Femur (tissue), 1 donor: ENCODE measurements around the gene SAP30BP.

ENCODE experiments used
- DNase-seq: peaks from one replicate; pipeline ENCODE4 v3.0.0-alpha.2; 2017

The SAP30BP gene

DNA sequence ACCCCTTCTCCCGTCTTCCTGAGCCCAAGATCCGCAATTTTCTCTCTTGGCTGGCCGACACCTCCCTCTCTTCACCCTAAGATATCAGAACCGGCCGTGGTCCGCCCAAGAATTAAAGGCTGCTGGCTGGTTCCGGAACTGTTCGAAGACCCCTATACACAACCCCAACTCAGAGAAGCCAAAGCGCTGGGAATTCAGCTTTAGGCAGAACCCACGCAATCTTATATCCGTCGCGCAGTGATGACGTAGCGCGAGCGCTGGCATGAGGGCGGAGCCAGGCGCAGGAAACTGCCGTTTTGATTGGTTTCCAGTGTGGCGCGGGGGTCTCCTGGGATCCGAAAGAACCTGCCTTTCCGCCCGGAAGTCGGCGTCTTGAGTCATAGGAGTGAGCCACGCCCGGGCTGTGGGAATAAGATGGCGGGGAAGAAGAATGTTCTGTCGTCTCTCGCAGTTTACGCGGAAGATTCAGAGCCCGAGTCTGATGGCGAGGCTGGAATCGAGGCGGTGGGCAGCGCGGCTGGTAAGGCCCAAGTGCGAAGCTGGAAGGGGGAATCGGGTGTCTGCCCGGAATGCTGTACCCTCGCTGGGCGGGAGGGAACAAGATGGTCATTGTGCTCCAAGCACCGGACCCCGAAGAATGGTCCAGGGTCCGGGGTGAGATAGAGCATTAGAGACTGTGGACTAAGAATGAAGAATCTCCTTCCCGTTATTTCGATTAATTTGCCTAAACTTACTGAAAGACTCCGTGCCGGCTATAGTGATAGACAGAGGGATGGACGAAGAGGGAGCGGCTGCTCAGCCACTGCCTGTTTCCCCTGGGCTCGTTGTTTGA is at the start of gene SAP30BP, which contains the start of gene RECQL5:
Gene SAP30BP (plus strand): TSS at position 380 of the 832 bp plus-strand sequence. CDS start 35 bp downstream, at position 415.
Gene RECQL5 (minus strand): TSS at position 196 of the 832 bp plus-strand sequence. CDS start 597 bp downstream, outside the sequence.
- DNase-seq: peak; percentile 98

DNA sequence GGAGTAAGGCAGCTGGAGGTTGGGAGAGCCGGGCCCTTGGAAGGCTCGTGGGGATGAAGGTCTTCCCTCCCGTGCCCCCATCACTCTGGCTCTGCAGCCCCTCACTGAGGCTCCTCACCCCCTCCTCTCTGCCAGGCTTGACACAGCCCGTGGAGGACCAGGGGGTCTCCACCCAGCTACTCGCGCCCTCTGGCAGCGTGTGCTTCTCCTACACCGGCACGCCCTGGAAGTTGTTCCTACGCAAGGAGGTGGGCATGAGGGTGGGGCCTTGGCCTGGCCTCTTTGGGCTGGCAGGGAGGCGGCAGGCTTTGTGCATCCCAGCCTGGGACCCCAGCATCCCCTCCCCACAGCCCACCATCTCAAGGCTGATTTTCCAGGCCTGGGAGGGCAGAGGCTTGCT is 49.5 kb upstream of the SAP30BP start:
- no peak for DNase-seq

DNA sequence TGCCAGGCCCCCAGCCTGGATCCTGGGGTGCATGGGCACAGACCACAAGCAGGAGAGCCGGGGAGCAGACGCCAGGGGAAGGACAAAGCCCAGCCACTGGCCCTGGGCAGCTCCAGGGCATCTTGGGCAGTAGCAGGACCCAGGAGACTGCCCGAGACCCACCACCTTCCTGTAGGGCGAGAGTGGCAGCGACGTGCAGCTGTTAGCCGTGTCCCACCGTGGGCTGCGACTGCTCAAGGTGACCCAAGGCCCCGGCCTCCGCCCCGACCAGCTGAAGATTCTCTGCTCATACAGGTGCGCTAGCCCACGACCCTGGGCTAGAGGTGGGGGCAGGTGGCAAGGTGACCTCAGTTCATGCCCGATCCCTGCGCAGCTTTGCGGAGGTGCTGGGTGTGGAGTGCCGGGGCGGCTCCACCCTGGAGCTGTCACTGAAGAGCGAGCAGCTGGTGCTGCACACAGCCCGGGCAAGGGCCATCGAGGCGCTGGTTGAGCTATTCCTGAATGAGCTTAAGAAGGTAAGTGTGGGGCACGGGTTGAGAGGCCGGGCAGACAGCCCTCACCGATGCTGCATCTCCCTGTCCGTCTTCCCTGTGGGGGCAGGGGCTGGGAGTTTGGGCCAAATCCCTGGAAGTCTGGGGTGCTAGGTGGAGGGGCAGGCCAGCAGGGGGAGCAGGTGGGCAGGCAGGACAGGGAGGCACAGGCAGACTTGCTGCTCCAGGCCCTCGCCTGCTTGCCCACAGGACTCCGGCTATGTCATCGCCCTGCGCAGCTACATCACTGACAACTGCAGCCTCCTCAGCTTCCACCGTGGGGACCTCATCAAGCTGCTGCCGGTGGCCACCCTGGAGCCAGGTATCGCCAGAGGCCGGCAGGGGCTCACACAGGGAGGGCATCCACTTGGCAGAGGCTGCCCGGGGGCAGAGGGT is 47.4 kb upstream of the SAP30BP start:
- no peak for DNase-seq

DNA sequence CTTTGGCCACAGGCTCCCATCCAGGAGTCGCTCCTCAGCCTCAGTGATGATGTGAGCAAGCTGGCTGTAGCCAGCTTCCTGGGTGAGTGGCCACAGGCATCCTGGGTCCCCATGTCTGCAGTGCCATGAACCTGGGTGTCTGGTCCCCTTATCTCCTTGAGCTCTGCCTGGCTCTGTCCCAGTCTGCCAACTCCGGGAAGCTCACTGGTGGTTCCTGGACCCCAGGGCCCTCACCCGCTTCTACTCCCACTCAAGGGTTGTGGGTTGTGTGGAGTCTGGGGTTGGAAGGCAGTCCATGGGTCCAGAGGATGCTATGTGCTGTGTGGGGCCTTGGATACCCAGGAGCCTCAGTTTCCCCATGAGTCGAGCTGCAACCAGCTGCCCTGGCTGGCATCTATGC is 45.6 kb upstream of the SAP30BP start:
- DNase-seq: no peak

DNA sequence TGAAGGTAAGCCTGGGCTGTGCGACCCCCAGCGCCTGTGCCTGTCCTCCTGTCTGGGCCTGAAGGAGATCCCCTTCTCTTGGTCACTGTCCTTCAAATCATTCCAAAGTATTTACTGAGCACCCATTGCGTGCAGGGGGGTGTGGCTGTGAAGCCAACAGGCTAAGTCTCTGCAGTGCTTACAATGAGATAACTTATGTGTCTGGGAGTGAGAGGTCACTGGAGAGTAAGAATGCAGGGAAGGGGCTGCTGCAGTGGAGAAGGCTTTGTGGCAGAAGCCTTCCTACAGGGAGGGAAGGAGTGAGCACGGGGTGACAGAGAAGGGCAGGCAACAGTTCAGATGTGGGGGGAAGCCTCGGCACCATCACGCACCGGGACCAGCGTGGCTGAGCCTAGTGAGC is 45.1 kb upstream of the SAP30BP start:
- no peak for DNase-seq

DNA sequence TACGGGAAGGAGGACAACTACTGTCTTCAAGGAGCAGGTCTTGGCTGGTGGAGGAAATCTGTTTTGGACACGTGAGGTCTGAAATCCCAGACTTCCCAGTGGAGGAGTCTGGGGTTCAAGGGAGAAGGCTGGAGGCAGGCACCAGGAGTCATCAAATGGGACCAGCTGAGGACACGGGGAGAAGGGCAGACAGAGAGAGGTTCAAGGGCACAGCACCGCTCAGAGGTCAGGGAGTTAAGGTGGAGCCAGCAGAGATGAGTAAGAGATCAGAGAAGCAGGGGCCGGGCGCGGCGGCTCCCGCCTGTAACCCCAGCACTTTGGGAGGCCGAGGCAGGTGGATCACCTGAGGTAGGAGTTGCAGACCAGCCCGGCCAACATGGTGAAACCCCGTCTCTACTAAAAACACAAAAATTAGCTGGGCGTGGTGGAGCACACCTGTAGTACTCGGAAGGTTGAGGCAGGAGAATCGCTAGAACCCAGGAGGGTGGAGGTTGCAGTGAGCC is 44.3 kb upstream of the SAP30BP start:
- no peak for DNase-seq

DNA sequence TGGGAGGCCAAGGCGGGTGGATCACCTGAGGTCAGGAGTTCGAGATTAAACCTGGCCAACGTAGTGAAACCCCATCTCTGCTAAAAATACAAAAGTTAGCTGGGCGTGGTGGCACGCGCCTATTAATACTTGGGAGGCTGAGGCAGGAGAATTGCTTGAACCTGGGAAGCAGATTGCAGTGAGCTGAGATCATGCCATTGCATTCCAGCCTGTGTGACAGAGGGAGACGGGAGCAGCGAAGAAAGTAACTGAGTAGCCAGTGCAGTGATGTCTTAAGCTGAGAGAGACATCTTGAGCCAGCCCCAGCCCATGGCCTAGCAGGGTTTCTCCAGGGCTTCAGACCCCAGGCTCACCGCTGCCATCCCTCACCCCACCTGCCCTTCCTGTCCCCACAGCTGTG is 43.8 kb upstream of the SAP30BP start:
- no peak for DNase-seq

DNA sequence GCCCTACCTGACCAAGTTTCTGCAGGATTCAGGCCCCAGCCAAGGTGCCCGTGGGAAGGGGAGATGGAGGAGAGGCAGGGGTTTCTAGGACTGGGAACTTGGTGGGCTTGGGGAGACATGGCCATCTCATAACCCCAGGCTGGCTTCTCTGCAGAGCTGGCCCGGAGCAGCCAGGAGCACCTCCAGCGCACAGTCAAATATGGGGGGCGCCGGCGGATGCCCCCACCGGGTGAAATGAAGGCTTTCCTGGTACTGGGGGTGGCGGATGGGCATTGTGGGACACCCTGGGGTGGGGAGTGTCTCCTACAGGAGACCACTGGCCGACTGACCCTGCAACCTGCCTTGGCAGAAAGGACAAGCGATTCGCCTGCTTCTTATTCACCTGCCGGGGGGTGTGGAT is 43.1 kb upstream of the SAP30BP start:
- no peak for DNase-seq

DNA sequence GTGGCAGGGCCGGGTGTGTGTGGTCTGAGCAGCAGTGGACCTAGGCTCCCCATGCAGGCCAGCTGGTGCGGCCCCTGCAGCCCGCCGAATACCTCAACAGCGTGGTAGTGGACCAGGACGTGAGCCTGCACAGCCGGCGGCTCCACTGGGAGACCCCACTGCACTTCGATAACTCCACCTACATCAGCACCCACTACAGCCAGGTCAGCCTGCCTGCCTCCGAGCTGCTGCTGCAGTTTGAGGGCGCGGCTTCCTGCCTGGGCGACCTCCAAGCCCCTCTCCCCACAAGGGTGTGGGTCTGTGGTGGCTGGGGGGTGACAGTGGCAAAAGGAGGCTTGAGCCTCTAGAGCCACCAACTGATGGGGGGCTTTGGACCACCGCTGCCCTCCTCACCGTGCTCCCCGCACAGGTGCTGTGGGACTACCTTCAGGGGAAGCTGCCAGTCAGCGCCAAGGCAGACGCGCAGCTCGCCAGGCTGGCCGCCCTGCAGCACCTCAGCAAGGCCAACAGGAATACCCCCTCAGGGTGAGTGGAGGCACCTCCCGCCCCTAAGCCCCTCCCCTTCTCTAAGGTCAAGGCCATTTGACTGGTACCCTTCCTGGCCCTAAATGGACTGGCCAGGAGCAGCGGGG is 42.3 kb upstream of the SAP30BP start:
- no peak for DNase-seq

DNA sequence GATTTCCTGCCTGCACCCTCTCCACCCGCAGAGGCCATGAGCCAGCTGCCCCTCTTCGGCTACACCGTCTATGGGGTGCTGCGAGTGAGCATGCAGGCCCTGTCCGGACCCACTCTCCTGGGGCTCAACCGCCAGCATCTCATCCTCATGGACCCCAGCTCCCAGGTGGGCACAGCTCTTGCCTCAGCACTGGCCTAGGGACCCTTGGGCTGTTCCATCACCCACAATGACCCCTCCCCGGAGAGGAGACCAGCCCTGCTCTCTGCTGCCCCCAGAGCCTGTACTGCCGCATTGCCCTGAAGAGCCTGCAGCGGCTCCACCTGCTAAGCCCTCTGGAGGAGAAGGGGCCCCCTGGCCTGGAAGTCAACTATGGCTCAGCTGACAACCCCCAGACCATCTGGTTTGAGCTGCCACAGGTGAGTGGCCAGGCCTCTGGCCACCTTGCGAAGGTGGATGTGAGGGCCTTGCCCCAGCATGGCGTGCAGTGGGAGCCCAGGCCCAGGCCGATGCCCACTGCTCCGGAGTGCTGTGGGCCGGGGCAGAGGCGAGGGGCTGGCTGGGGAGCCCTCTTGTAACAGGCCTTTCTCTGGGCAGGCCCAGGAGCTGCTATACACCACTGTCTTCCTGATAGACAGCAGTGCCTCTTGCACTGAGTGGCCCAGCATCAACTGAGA is 41.2 kb upstream of the SAP30BP start:
- no peak for DNase-seq

DNA sequence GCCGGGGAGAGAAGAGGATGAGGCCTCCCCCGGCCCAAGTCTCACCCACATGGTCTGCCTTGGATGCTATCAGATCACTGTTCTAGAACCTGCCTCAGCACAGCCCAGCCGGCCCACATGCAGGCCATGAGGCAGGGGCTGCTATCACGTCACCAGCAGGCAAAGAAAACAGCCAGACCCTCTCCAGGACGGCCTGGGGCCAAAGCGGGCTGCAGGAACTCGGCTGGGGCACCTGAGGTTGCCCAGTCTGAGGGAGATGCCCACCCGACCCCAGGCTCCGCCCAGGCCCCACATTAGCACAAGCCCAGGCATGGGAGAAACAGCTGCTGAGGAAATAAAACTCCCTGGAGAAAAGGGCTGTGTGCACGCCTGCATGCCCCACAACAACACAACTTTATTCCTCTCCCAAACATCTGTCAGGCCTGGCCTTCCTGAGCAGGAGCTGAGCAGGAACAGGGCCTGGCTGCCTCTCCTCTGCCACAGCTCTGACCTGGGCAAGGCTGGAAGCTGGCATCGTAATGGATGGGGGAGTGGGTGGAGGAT is 40.6 kb upstream of the SAP30BP start:
- DNase-seq: no peak

DNA sequence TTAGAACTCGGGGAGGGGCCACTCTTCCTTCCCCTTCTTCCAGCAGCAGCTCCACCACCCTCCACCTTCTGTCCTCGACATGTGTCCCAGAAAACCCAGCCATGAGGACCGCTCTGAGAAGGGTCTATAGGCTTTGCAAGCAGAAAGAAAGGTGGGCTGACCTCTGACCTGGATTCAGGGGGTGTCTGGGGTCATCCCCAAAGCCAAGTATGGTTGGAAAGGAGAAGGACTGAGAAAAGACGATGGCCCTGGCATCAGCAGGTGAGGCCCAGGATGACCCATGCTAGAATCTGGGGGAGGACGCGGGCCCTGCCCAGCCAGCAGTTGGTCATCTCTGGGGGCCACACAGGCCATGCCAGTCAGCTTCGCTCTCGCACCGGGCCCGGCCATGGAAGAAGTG is 40.0 kb upstream of the SAP30BP start:
- no peak for DNase-seq

DNA sequence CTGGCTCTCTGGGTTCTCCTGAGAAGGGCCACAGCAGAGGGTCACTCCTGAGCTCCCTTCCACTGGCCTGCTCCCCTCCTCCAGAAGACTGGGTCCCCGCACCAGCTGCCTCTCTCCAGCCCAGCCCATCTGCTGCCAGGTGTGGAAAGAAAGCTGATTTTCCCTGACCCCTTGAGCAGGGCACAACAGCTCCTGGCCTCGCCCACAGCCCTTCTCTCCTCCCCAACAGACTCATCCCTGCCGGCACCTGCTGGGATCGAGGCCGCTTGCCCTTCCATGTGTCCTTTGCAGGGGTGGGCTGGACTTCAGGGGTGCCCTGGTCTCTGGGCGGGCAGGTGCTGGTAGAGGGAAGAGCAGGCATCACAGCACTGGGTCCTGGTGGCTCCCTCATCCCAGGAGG is 38.7 kb upstream of the SAP30BP start:
- DNase-seq: no peak

DNA sequence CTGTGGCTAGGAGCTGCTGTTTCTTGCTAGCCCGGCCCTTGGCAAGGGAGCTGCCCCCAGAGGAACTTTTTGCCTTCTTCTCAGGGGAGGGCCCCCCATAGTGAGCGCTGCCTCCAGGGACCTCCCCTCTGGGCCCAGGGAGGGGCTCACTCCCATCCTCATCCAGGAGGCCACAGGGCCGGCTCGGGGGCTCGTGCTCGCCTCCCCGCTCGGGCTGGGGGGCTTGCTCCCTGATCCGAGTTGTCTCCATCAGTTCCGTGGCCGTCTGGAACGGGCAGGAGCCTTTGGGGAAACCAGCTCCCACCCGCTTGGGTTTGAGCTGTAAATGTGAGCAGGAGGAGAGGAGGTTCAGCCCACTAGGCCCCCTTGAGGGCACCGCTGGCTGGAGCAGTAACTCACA is 38.0 kb upstream of the SAP30BP start:
- no peak for DNase-seq

DNA sequence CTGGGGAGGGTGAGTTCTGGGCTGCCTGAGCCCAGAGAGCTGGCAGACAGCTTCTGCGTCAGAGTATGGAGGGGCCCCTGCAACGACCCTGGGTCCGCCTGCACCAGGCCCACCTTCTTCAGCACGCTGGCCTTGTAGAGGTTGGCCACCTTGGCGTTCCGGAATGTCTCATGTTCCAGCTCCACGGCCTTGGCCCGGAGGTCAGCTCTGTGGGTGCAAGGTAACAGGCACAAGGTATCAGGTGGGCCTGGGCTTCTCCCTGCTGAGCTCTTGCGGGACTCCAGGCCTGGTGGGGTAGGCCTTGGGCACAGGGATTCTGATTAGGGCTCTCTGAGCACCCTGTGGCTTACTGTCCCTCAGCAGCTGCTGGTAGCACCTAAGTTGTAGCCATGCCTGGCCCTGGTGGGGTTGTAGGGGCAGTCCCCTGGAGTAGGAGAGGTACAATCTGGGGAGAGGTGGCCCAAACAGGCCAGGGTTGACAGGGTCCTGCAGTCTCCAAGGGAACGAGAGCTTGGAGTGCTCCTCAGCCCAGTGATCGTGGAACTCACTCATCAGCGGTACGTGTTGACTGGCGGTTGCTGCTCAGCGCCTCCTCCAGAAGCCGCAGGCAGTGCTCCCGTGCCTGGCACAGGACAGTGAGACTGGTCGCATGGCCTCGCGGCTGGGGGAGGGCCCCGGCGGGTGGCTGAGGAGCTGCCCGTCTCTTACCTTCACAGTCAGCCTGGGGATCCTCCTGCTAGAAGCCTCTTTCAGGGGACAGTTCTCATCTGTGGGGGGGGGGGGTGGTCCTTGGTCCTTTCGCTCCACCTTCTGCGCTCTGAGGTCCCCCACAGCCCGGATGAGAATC is 36.8 kb upstream of the SAP30BP start:
- no peak for DNase-seq

DNA sequence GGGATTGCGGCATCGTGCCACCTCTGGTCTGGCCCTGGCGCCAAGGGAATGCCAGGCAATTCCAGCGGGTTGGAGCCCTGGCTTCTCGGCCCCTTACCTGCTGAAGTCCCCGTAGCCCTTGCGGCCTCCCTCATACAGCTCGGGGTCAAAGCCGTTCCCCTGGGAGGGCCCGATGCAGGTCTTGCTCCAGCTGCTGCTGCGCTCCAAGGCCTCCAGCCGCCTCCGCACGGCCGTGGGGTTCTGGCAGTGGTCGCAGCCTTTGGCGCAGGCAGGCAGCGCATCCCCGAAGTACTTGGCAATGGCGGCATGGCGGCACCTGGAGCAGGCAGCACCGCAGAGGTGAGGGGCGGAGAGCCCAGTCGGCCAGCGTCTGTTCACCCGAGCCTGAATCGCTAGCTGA is 35.8 kb upstream of the SAP30BP start:
- no peak for DNase-seq

DNA sequence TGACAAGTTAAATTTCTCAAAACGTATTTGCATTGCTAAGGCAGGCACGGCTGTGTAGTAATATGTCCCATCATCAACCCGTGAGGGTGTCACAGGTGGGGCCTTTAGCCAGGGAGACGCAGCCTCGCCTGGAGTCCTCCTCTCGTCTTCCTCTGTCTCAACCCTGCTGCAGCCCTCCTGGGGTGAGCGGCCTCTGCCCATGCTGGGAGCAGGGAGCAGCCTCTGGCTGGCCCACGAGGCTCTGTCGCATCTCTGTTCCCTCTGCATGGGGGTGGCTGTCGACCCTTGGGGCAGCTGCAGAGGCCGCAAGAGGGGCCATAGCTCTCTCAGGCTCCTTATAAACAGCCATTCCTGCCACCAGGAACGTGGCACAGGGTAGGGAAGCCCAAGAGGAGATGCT is 34.7 kb upstream of the SAP30BP start:
- DNase-seq: no peak

DNA sequence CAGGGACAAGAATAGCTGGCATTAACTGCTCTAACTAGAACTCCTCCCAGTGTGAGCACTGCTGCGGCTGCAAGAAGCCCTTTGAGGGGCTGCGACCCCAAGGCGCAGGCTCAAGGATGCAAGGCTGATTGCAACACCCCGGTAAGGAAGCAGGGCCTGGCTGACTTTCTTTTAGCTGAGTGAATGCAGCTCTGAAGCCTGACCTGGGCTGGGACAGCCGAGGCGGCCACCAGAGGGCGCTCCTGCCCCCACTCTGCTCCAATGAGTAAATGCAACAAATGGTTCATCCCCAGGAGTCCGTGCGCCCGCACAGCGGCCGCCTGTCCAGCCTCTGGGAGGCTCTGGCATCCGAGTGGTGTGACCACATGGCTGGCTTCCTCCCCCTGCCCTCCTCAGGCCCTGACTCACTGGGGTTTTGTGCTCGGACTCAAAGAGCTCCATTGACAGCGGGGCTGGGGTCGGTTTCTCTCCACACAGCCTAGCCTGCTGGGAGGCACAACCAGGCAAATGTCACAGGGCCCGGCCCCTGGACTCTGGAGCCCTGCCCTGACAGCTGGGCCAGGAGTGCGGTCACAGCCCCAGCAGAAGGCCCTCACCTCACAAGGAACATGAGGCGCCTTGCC is 34.2 kb upstream of the SAP30BP start, which contains the start of gene SMIM5:
Gene SMIM5 (plus strand): TSS at position 572 of the 623 bp plus-strand sequence. CDS start 6,768 bp downstream, outside the sequence.
- DNase-seq: peak; percentile 92

DNA sequence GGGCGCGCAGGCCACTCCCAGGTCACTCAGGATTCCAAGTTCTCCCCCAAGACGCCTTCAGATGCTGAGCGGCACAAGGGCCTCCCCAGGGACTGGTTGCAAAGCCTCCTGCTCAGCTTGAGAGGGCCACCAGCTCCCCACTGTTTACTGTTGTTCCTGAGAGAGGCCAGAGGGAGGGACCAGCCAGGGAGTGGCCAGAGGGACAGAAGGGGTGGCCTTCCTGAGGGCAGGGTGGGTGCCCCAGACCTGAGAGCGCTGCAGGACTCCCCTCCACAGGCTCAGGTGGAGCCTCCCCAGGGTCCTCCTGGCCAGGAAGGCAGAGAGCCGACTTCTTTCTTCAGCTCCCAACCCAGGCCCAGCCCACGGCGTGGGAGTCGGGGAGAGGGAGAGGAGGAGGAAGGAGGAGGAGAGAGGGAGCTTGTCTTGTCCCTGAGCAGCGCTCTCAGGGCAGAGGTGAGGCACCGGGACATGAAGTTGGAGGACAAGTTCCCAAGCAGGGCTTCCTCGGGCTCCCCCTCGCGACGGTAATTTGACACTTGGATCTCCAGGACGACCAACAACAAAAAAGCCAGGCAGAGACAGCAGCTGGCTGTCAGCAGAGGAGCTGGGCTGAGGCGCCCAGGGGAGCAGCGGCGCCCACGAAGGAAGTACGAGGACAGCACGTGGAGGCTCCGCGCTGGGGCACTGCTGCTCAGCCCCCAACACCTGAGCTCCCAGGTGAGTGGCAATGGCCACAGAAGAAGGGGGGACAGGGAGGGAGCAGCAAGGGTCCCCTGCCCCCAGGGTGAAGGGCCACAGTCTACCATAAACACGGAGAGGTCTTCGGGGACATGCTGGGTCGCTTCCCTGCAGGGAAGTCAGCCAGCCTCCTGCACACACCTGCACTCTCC is 33.4 kb upstream of the SAP30BP start:
- DNase-seq: peak; percentile 96

DNA sequence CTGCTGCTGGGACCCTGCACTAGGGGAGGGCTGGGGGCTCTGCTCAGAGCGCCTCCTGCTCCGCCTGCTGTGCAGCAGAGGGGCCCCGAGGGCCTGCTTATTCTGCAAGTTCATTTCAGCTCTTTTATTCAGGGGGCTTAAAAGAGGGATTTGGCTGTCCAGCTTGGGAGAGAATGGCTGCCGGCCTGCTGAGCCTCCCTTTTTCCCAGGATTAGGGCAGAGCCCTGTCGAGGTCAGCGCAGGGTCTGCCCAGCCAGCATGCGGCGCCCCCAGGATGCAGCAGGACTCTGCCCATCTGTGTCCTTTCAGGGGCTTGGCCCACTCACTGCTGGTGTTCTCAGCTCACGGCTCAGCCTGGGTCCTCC is 32.8 kb upstream of the SAP30BP start:
- DNase-seq: no peak
